T-cell (primary cell): ENCODE results near the gene TMEM263. TPM values are rescaled to one million over a fixed set of nuclear protein-coding genes. Genes with fewer than 3 reads are reported as not detected.
A peak's percentile ranks its signal among the peaks of the same experiment; 100 is the strongest.

Experiments
- ATAC-seq, 4 experiments: fragments of 200-7000 bp in 3 of 4; fragments of 150-1000 bp in 1 of 4; cut with Tn5 transposase; replicated peaks in 1 of 4; 1 replicate in 3 of 4; 2 replicates in 1 of 4; pipeline ENCODE4 v1.10.0; 2021; ENCODE audit warnings: moderate library complexity in 3 of 4, mild to moderate bottlenecking in 2 of 4, moderate number of reproducible peaks in 1 of 4
- CTCF ChIA-PET, 2 donors: fragments of 300-600 bp; sonication (Branson Sonifier 250); formaldehyde crosslinking; loops; one replicate each; lab custom pipeline; 2022; ENCODE audit warnings: antibody characterized with exemption in 2 of 2; lab: Charles Lee
- POLR2A ChIA-PET, 2 donors: fragments of 300-600 bp; sonication (Branson Sonifier 250); formaldehyde crosslinking; loops; one replicate each; lab custom pipeline; 2022; ENCODE audit warnings: antibody characterized with exemption in 2 of 2; lab: Charles Lee
- DNase-seq, 35 experiments: peaks; one replicate each; pipeline versions ENCODE4 v3.0.0 to v3.0.0-alpha.2; 2013 to 2023
- H3K27ac ChIP-seq: one replicate; pipeline ENCODE4 v1.5.1; 2013; ENCODE audit warnings: low read length
- H3K27me3 ChIP-seq, 2 experiments: replicated peaks in 1 of 2; 1 replicate in 1 of 2; 2 replicates in 1 of 2; pipeline versions ENCODE4 v1.6.1 to v1.7.0; 2013; ENCODE audit warnings: low read length in 1 of 2, mixed read lengths in 1 of 2; ENCODE audit not compliant: control insufficient read depth in 2 of 2, insufficient read depth in 2 of 2; ENCODE audit errors: extremely low read depth in 1 of 2
- H3K36me3 ChIP-seq, 2 donors: 1 replicate in 1 of 2; 2 replicates in 1 of 2; pipeline versions ENCODE4 v1.6.1 to v1.7.0; 2013; ENCODE audit warnings: low read length in 1 of 2; ENCODE audit not compliant: control insufficient read depth in 2 of 2, insufficient read depth in 1 of 2; ENCODE audit errors: extremely low read depth in 1 of 2
- H3K4me1 ChIP-seq, 2 experiments: 1 replicate in 1 of 2; 2 replicates in 1 of 2; pipeline versions ENCODE4 v1.6.1 to v1.7.0; 2013; ENCODE audit warnings: low read length in 2 of 2, mixed read lengths in 1 of 2; ENCODE audit not compliant: insufficient read depth in 2 of 2, control insufficient read depth in 1 of 2; ENCODE audit errors: extremely low read depth in 1 of 2
- H3K4me3 ChIP-seq, 2 donors: 1 replicate in 1 of 2; 2 replicates in 1 of 2; pipeline versions ENCODE4 v1.5.1 to v1.7.0; 2013; ENCODE audit warnings: mild to moderate bottlenecking in 2 of 2, low read length in 1 of 2, moderate library complexity in 1 of 2; ENCODE audit not compliant: control insufficient read depth in 1 of 2; ENCODE audit errors: extremely low read depth in 1 of 2
- H3K9me3 ChIP-seq: 2 replicates; pipeline ENCODE4 v1.7.0; 2013
- H3K27ac Mint-ChIP-seq, 2 donors: one replicate each; pipeline ENCODE4 v1.8.0; 2020 to 2021; ENCODE audit warnings: mild to moderate bottlenecking in 2 of 2, mixed read lengths in 2 of 2
- H3K27me3 Mint-ChIP-seq, 2 donors: one replicate each; pipeline ENCODE4 v1.8.0; 2021 to 2022; ENCODE audit warnings: mixed read lengths in 2 of 2
- H3K36me3 Mint-ChIP-seq: one replicate; pipeline ENCODE4 v1.8.0; 2021; ENCODE audit warnings: mixed read lengths
- H3K4me1 Mint-ChIP-seq, 3 donors: one replicate each; pipeline ENCODE4 v1.8.0; 2020 to 2022; ENCODE audit warnings: mixed read lengths in 3 of 3, mild to moderate bottlenecking in 1 of 3
- H3K4me3 Mint-ChIP-seq, 3 donors: one replicate each; pipeline ENCODE4 v1.8.0; 2020 to 2022; ENCODE audit warnings: mild to moderate bottlenecking in 3 of 3, mixed read lengths in 3 of 3, moderate library complexity in 3 of 3
- H3K9me3 Mint-ChIP-seq, 3 donors: one replicate each; pipeline ENCODE4 v1.8.0; 2020 to 2022; ENCODE audit warnings: mixed read lengths in 3 of 3
- WGBS: methylation state at CpG from one replicate; pipeline ENCODE4 v1.1.5; 2013; ENCODE audit warnings: missing lambda C conversion rate; ENCODE audit not compliant: insufficient coverage; 5-methylcytosine and 5-hydroxymethylcytosine counted together
- total RNA-seq, 35 experiments: library from RNA in 6 of 35; stranded (reverse) in 6 of 35; fragments of 120-200 nt in 1 of 35; gene quantifications; one replicate each; pipeline versions ENCODE4 v1.2.1 to v1.2.4 and lab custom pipeline; 2013 to 2026

The TMEM263 gene
- total RNA-seq, 5 donors from 2014 or later (not counting 1 experiment from before 2014, with no cell fraction given): 29.8 to 36.5 (median 31.2) TPM

DNA sequence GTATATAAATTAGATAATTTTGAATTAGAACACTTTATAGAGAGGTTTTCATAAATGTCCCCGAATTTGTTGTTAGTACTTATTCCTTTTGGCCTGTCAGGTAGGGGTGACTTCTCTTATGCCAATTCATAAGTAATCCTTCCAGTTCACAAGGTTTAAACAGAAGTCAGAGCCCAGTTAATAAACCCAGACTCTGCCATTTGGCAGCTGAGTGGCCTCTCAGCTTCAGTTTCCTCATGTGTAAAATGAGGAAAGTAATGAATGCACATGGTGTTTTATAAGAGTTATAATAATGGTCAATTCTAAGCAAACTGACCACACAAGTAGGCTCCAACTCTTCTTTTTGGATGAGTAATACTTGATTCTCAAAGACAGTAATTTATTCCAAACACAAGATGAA lies 21.0 kb downstream of the TMEM263 start:
- no CpG with 5 or more reads among the region's 1 CpG for WGBS

DNA sequence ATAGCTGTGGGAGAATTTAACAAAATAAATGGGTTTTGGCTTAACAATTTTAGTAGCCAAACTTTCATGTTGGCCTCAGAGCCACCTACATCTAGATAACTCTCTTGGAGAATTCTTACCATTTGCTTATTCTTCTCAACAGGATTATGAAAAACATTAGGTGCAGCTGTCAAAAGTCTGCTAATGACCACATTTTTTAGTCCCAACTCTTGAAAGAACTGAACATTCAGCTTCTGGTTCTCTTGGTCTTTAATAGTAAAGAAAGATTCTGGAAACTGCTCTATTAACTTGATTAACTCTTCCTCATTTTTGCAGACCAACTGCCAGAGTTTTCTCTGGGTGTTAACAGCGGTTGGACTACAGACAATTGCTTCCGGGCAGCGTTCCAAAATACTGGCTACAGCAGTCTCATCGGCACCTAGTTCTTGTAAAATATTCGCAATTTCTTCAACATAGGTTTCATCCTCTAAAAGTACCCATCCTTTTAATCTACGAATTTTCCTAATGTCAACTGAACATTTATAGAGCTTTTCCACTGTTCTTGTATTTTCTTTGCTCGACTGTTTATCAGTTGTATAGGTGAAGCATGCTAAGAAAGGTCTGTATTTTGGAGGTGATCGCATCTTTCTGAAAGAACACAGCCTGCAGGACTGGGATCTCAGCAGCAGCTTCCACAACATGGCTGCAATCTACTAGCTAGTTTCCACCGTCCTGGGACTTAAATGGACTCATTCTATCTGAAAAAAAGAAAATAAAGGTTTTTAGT lies 22.5 kb downstream of the TMEM263 start:
- no peak overlapping the region for H3K4me3 Mint-ChIP-seq
- Histone ChIP-seq H3K27ac (no peak overlapping the region), H3K27me3 (no peaks in the 10 kb centered on the region), H3K4me3 (no peak overlapping the region), H3K36me3 (no peaks in the 10 kb centered on the region), H3K9me3 (no peaks in the 10 kb centered on the region), H3K4me1 (no peaks in the 10 kb centered on the region)
- H3K36me3 Mint-ChIP-seq: peaks cover 22% of the 10 kb centered on the region
- H3K27me3 Mint-ChIP-seq: no peaks in the 10 kb centered on the region
- H3K4me1 Mint-ChIP-seq: peaks cover 4 to 14% (median 4%) of the 10 kb centered on the region in 3 donors
- H3K9me3 Mint-ChIP-seq: no peaks in the 10 kb centered on the region
- ChIA-PET POLR2A (interaction anchor here in 1 of 2 donors (0.7 kb wide), 1 partner anchor 30 kb away, joined by 5 read pairs; no protein-coding TSS in a partner anchor), CTCF (interaction anchor here in 1 of 2 donors (0.6 to 0.7 kb wide), 2 partner anchors 383 to 1572 kb away, joined by 4 read pairs; no protein-coding TSS in a partner anchor)
- ATAC-seq: no peak
- no peak for DNase-seq
- peak overlapping the region in 1 of 2 donors; percentile 1 for H3K27ac Mint-ChIP-seq
- WGBS: 95% methylated on average over 5 of the region's 9 CpGs

More for the DNA sequence above, 21.0 kb downstream of the TMEM263 start:
- ATAC-seq: no peak
- peak overlapping the region in 1 of 2 donors; percentile 29 for H3K27ac Mint-ChIP-seq
- no peak for DNase-seq
- H3K27me3 Mint-ChIP-seq: no peaks in the 10 kb centered on the region
- Histone ChIP-seq H3K36me3 (peaks cover 0 to under 1% of the 10 kb centered on the region in 2 donors), H3K4me3 (no peak overlapping the region), H3K27me3 (no peaks in the 10 kb centered on the region), H3K4me1 (no peaks in the 10 kb centered on the region), H3K27ac (no peak overlapping the region), H3K9me3 (no peaks in the 10 kb centered on the region)
- no peaks in the 10 kb centered on the region for H3K9me3 Mint-ChIP-seq
- ChIA-PET POLR2A (interaction anchor here in 1 of 2 donors (0.7 to 0.9 kb wide), 3 partner anchors 9 to 675 kb away, joined by 7 to 10 read pairs (median 8); partner anchors contain the start of gene TMEM263), CTCF (interaction anchor here in 1 of 2 donors (0.6 kb wide), 2 partner anchors 10 to 104 kb away, joined by 3 to 6 read pairs; no protein-coding TSS in a partner anchor)
- peaks cover 26% of the 10 kb centered on the region for H3K36me3 Mint-ChIP-seq
- no peak overlapping the region for H3K4me3 Mint-ChIP-seq
- H3K4me1 Mint-ChIP-seq: peaks cover 4 to 12% (median 8%) of the 10 kb centered on the region in 3 donors

DNA sequence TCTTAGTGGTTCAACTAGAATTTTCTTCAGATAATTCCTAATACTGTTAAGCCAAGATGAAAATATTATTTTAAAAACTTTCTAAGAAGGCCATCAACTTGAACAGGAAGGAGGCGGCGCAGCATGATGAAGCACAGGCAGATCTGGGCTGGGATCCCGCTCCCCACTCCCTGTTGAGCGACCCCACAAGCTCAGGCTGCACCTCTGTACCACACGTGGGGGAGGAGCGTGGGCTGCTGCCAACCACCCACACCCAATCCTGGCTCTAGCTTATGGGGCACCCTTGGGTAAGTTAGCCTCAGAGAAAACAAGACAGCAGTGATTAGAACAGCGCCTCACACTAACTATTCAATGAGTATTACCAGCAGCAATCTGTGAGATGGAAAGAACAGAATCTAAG lies 25.2 kb downstream of the TMEM263 start:
- ATAC-seq (no peak), DNase-seq (no peak)
- H3K9me3 Mint-ChIP-seq: peaks cover 0 to 5% (median 0%) of the 10 kb centered on the region in 3 donors
- no peak overlapping the region for H3K4me3 Mint-ChIP-seq
- no peak overlapping the region for H3K27ac ChIP-seq
- WGBS: 86% methylated on average over 5 of the region's 7 CpGs
- POLR2A ChIA-PET: interaction anchor here in 1 of 2 donors (0.6 kb wide), 1 partner anchor 150 kb away, joined by 3 read pairs; no protein-coding TSS in a partner anchor
- no peaks in the 10 kb centered on the region for H3K9me3 ChIP-seq
- H3K4me1 ChIP-seq: peaks cover 0 to 7% of the 10 kb centered on the region in 2 experiments
- CTCF ChIA-PET: no interaction called here
- peaks cover 26 to 29% (median 29%) of the 10 kb centered on the region in 3 donors for H3K4me1 Mint-ChIP-seq
- no peaks in the 10 kb centered on the region for H3K36me3 ChIP-seq
- H3K4me3 ChIP-seq: no peak overlapping the region
- peaks cover 27% of the 10 kb centered on the region for H3K36me3 Mint-ChIP-seq
- no peaks in the 10 kb centered on the region for H3K27me3 Mint-ChIP-seq
- H3K27ac Mint-ChIP-seq: no peak overlapping the region
- H3K27me3 ChIP-seq: no peaks in the 10 kb centered on the region

- H3K27ac Mint-ChIP-seq: no peak overlapping the region
Observed at GRCh38 chr12:106981788-106982187, 26.1 kb downstream of the TMEM263 start.

GRCh38 chr12:106982229-106982628 lies 26.5 kb downstream of the TMEM263 start:
- H3K9me3 Mint-ChIP-seq: peaks cover 0 to 5% (median 0%) of the 10 kb centered on the region in 3 donors
- CTCF ChIA-PET: no interaction called here
- no peak overlapping the region for H3K4me3 Mint-ChIP-seq
- DNase-seq (no peak), ATAC-seq (no peak)
- peaks cover 34 to 42% (median 40%) of the 10 kb centered on the region in 3 donors for H3K4me1 Mint-ChIP-seq
- POLR2A ChIA-PET: interaction anchor here in 1 of 2 donors (0.6 kb wide), 1 partner anchor 12 kb away, joined by 3 read pairs; no protein-coding TSS in a partner anchor
- H3K36me3 ChIP-seq: no peaks in the 10 kb centered on the region
- H3K4me3 ChIP-seq: no peak overlapping the region
- H3K36me3 Mint-ChIP-seq: peaks cover 23% of the 10 kb centered on the region
- H3K27me3 ChIP-seq: no peaks in the 10 kb centered on the region
- no CpG with 5 or more reads among the region's 1 CpG for WGBS
- H3K27ac ChIP-seq: no peak overlapping the region
- H3K27me3 Mint-ChIP-seq: no peaks in the 10 kb centered on the region
- H3K27ac Mint-ChIP-seq: no peak overlapping the region
- H3K4me1 ChIP-seq: peaks cover 3 to 14% of the 10 kb centered on the region in 2 experiments
- H3K9me3 ChIP-seq: no peaks in the 10 kb centered on the region

More at GRCh38 chr12:106981788-106982187, 26.1 kb downstream of the TMEM263 start:
- Mint-ChIP-seq H3K27me3 (no peaks in the 10 kb centered on the region), H3K4me3 (no peak overlapping the region), H3K4me1 (peaks cover 31 to 37% (median 37%) of the 10 kb centered on the region in 3 donors), H3K9me3 (peaks cover 0 to 5% (median 0%) of the 10 kb centered on the region in 3 donors), H3K36me3 (peaks cover 23% of the 10 kb centered on the region)
- H3K9me3 ChIP-seq: no peaks in the 10 kb centered on the region
- DNase-seq (no peak), ATAC-seq (no peak)
- no CpG with 5 or more reads among the region's 3 CpGs for WGBS
- H3K4me3 ChIP-seq: no peak overlapping the region
- ChIA-PET POLR2A (no interaction called here), CTCF (no interaction called here)
- H3K27me3 ChIP-seq: no peaks in the 10 kb centered on the region
- no peak overlapping the region for H3K27ac ChIP-seq
- H3K4me1 ChIP-seq: peaks cover 3 to 12% of the 10 kb centered on the region in 2 experiments
- H3K36me3 ChIP-seq: no peaks in the 10 kb centered on the region

GRCh38 chr12:106984588-106985137 lies 29.0 kb downstream of the TMEM263 start:
- H3K9me3 ChIP-seq: no peaks in the 10 kb centered on the region
- peaks cover 3 to 17% of the 10 kb centered on the region in 2 experiments for H3K4me1 ChIP-seq
- H3K27me3 Mint-ChIP-seq: no peaks in the 10 kb centered on the region
- peak overlapping the region in 1 of 2 donors; percentile 44 for H3K27ac Mint-ChIP-seq
- H3K36me3 ChIP-seq: no peaks in the 10 kb centered on the region
- peak overlapping the region in 1 of 3 donors; percentile 1 for H3K4me3 Mint-ChIP-seq
- no peak overlapping the region for H3K4me3 ChIP-seq
- WGBS: 78% methylated on average over 4 of the region's 6 CpGs
- peaks cover 40 to 49% (median 49%) of the 10 kb centered on the region in 3 donors for H3K4me1 Mint-ChIP-seq
- ChIA-PET POLR2A (interaction anchor here in 1 of 2 donors (0.6 kb wide), 1 partner anchor 13 kb away, joined by 3 read pairs; no protein-coding TSS in a partner anchor), CTCF (interaction anchor here in 1 of 2 donors (1.2 kb wide), 1 partner anchor 12 kb away, joined by 3 read pairs; no protein-coding TSS in a partner anchor)
- DNase-seq: no peak
- no peak overlapping the region for H3K27ac ChIP-seq
- peaks cover 20% of the 10 kb centered on the region for H3K36me3 Mint-ChIP-seq
- no peak for ATAC-seq
- H3K9me3 Mint-ChIP-seq: peaks cover 0 to 5% (median 0%) of the 10 kb centered on the region in 3 donors
- no peaks in the 10 kb centered on the region for H3K27me3 ChIP-seq
